ENCODE data around the gene HHATL.

DNA sequence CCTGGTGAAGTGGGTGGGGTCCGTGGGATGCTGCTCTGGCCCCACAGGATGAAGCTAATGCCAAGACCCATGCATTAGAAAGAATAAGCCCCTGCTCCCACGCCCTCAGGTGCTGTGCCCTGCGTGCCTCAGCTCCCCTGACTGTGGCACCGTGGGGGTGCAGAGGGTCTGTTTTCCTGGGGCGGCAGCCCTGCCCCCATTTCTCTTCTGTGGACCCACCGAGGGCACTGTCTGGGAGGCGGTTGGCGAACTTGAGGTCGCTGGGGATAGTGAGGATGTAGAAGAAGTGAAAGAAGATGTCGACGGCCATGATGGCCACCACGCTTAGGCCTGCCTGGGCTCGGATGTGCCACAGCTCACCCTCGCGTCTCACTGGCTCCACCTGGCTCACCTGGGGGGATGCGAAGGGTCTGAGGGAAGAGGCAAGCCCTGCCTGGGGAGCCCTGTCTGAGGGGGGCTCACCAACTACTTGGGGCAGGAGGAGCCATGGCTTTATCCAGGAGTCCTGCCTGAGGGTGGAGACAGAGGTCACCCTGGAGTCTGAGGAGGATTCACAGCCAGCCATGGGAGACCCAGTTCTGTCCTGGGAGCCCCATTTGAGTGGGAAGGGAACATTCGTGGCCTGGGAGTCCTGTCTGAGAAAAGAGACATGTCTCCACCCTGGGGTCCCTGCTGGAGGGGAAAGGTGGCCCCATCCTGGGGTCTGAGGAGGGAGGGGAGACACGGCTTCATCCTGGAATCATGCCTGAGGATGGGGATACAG lies 5.1 kb downstream of the HHATL start:
- TF ChIP-seq, protein P1, sequence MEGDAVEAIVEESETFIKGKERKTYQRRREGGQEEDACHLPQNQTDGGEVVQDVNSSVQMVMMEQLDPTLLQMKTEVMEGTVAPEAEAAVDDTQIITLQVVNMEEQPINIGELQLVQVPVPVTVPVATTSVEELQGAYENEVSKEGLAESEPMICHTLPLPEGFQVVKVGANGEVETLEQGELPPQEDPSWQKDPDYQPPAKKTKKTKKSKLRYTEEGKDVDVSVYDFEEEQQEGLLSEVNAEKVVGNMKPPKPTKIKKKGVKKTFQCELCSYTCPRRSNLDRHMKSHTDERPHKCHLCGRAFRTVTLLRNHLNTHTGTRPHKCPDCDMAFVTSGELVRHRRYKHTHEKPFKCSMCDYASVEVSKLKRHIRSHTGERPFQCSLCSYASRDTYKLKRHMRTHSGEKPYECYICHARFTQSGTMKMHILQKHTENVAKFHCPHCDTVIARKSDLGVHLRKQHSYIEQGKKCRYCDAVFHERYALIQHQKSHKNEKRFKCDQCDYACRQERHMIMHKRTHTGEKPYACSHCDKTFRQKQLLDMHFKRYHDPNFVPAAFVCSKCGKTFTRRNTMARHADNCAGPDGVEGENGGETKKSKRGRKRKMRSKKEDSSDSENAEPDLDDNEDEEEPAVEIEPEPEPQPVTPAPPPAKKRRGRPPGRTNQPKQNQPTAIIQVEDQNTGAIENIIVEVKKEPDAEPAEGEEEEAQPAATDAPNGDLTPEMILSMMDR (conservative IDR thresholded peaks at IDR 0.05): no peak
- no peak for TF ChIP-seq ZFX (IDR thresholded peaks at IDR 0.05)
